ENCODE data around the gene GPA33.
A peak's percentile ranks its signal among the peaks of the same experiment; 100 is the strongest.

GPA33 gene

GRCh38 chr1:167116174-167116573 lies 26.0 kb upstream of the GPA33 start:
- no peak for DNase-seq

- no peak for DNase-seq
These were observed 25.5 kb upstream of the GPA33 start for GRCh38 chr1:167115655-167116054.

GRCh38 chr1:167114725-167115124 lies 24.5 kb upstream of the GPA33 start:
- DNase-seq = no peak

- no peak for DNase-seq
These were observed 21.9 kb upstream of the GPA33 start for GRCh38 chr1:167111868-167112709.

GRCh38 chr1:167110586-167110985 lies 20.4 kb upstream of the GPA33 start:
- no peak for DNase-seq

GRCh38 chr1:167109125-167109524 lies 18.9 kb upstream of the GPA33 start:
- no peak for DNase-seq

- DNase-seq = no peak
These were observed 17.3 kb upstream of the GPA33 start for GRCh38 chr1:167107456-167107855.

- no peak for DNase-seq
These were observed 15.9 kb upstream of the GPA33 start for GRCh38 chr1:167106119-167106461.

GRCh38 chr1:167105271-167106118 lies 15.3 kb upstream of the GPA33 start:
- no peak for DNase-seq

GRCh38 chr1:167104256-167104633 lies 14.1 kb upstream of the GPA33 start:
- DNase-seq = no peak

- DNase-seq = no peak
These were observed 12.9 kb upstream of the GPA33 start for GRCh38 chr1:167102906-167103573.

GRCh38 chr1:167101754-167102153 lies 11.6 kb upstream of the GPA33 start:
- no peak for DNase-seq

GRCh38 chr1:167100730-167101129 lies 10.6 kb upstream of the GPA33 start:
- no peak for DNase-seq

GRCh38 chr1:167099851-167100250 lies 9.7 kb upstream of the GPA33 start:
- DNase-seq = peak in 1 of 2 experiments; percentile 29

GRCh38 chr1:167095368-167095767 lies 5.2 kb upstream of the GPA33 start:
- DNase-seq = no peak

GRCh38 chr1:167094690-167095089 lies 4.5 kb upstream of the GPA33 start:
- no peak for DNase-seq

GRCh38 chr1:167093846-167094516 lies 3.8 kb upstream of the GPA33 start, which contains the start of gene STYXL2:
Gene STYXL2, plus strand, starts transcription at chr1:167094075. Its CDS starts 775 bp downstream, at chr1:167094850.
- no peak for DNase-seq

- no peak for DNase-seq
These were observed 2.5 kb upstream of the GPA33 start for GRCh38 chr1:167092653-167093052.

GRCh38 chr1:167089939-167090313 lies 251 bp downstream of the GPA33 start:
- no peak for DNase-seq

- no peak for DNase-seq
These were observed 1.3 kb downstream of the GPA33 start for GRCh38 chr1:167088746-167089417.

- no peak for DNase-seq
These were observed 3.4 kb downstream of the GPA33 start for GRCh38 chr1:167086768-167087167.

- DNase-seq = peak in 1 of 2 experiments; percentile 6
These were observed 4.1 kb downstream of the GPA33 start for GRCh38 chr1:167086033-167086432.

Measured in NCI-H524 (cell line).